ENCODE measurements around the gene CCBE1.

CCBE1 gene

DNA sequence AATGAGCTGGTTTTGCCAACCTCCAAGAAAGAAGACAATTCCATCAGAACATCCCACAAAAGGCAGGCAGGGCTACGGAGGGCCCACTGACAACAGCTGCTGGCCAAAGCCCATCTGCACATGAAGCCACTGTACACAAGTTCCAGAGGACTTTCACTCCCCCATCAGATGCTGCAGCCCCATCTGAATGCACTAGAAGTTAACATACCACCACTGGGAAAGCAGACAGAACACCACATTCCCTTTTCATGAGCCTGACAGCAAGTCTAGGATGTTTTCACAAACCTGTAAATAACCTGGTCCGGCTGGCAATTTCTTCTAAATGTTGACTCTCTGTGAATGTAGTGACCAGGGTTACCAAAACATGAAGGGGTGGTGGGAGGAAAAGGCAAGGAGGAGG, 41.5 kb downstream of the CCBE1 start:
- TF ChIP-seq TAF1 (IDR thresholded peaks at IDR 0.05; ENCODE audit: low read depth): no peak
- TF ChIP-seq, protein P1, sequence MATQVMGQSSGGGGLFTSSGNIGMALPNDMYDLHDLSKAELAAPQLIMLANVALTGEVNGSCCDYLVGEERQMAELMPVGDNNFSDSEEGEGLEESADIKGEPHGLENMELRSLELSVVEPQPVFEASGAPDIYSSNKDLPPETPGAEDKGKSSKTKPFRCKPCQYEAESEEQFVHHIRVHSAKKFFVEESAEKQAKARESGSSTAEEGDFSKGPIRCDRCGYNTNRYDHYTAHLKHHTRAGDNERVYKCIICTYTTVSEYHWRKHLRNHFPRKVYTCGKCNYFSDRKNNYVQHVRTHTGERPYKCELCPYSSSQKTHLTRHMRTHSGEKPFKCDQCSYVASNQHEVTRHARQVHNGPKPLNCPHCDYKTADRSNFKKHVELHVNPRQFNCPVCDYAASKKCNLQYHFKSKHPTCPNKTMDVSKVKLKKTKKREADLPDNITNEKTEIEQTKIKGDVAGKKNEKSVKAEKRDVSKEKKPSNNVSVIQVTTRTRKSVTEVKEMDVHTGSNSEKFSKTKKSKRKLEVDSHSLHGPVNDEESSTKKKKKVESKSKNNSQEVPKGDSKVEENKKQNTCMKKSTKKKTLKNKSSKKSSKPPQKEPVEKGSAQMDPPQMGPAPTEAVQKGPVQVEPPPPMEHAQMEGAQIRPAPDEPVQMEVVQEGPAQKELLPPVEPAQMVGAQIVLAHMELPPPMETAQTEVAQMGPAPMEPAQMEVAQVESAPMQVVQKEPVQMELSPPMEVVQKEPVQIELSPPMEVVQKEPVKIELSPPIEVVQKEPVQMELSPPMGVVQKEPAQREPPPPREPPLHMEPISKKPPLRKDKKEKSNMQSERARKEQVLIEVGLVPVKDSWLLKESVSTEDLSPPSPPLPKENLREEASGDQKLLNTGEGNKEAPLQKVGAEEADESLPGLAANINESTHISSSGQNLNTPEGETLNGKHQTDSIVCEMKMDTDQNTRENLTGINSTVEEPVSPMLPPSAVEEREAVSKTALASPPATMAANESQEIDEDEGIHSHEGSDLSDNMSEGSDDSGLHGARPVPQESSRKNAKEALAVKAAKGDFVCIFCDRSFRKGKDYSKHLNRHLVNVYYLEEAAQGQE (IDR thresholded peaks at IDR 0.05; ENCODE audit: low read depth): no peak
- TF ChIP-seq CEBPB (IDR thresholded peaks at IDR 0.05): no peak
- TF ChIP-seq FOXM1 (IDR thresholded peaks at IDR 0.05; ENCODE audit: borderline replicate concordance, low read depth): no peak
- no peak for TF ChIP-seq EP300 (IDR thresholded peaks at IDR 0.05; ENCODE audit: borderline replicate concordance)
- TF ChIP-seq, protein P2, sequence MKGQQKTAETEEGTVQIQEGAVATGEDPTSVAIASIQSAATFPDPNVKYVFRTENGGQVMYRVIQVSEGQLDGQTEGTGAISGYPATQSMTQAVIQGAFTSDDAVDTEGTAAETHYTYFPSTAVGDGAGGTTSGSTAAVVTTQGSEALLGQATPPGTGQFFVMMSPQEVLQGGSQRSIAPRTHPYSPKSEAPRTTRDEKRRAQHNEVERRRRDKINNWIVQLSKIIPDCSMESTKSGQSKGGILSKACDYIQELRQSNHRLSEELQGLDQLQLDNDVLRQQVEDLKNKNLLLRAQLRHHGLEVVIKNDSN (IDR thresholded peaks at IDR 0.05): no peak
- TF ChIP-seq TEAD4 (IDR thresholded peaks at IDR 0.05): no peak
- TF ChIP-seq, protein P3, sequence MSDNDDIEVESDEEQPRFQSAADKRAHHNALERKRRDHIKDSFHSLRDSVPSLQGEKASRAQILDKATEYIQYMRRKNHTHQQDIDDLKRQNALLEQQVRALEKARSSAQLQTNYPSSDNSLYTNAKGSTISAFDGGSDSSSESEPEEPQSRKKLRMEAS (IDR thresholded peaks at IDR 0.05): no peak
- TF ChIP-seq RAD21 (IDR thresholded peaks at IDR 0.05; ENCODE audit: low read depth): no peak
- no peak for TF ChIP-seq YY1 (IDR thresholded peaks at IDR 0.05; ENCODE audit: low read depth)

DNA sequence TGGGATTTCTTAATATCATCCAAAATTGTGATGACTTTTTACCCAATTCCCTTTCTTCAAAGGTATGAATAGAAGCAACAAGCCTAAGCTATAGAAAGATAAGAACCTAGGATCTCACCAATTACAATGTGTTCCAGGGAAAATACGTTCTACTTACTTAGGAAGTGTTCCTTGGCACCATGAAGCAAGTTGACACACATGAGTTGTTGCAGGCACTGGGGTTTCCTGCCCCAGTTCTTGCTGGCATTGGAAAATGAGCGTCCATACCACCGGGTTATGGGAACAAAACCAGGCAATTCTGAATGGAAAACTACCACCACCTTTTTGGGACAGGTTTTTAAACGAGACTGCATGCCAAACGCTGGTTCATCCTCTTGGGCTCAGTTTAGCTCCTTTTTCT, 46.2 kb downstream of the CCBE1 start:
- TF ChIP-seq FOXM1 (IDR thresholded peaks at IDR 0.05; ENCODE audit: borderline replicate concordance, low read depth) (no peak), TEAD4 (IDR thresholded peaks at IDR 0.05) (no peak)
- TF ChIP-seq, protein P2 (IDR thresholded peaks at IDR 0.05): no peak
- TF ChIP-seq, protein P3 (IDR thresholded peaks at IDR 0.05): no peak

DNA sequence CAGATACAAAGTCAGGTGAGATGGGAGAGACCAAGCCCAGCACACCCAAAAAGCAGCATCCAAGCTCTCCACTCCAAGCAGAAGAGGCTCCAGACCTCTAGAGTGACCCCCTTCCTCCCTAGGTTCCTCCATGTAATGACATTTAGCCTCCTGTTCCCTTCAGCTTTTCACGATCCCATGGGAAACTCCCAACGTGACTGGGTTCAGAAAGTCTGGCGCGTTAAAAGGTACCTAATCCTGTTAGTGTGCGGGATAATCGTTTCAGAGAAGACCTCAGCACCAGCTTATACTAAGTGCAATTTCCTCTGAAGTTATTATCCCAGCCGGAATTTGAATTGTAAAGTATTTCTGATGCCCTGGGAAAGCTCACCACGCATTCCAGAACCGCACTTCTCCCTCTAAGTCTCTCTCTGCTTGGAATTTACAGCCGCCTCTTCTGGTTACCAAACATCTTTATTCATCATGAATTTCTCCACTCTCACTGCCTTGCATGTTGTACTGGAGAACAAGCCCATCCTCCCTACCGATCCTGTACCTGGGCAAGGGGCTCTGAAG, 46.9 kb downstream of the CCBE1 start:
- TF ChIP-seq EGR1 (IDR thresholded peaks at IDR 0.05): no peak
- TF ChIP-seq, protein P2 (IDR thresholded peaks at IDR 0.05): no peak
- TF ChIP-seq RAD21 (IDR thresholded peaks at IDR 0.05; ENCODE audit: low read depth): no peak
- no peak for TF ChIP-seq NFIC (IDR thresholded peaks at IDR 0.05)
- TF ChIP-seq YY1 (IDR thresholded peaks at IDR 0.05; ENCODE audit: low read depth): no peak
- no peak for TF ChIP-seq TEAD4 (IDR thresholded peaks at IDR 0.05)
- TF ChIP-seq ZBTB7A (IDR thresholded peaks at IDR 0.05; ENCODE audit: low read depth): no peak
- no peak for TF ChIP-seq TAF1 (IDR thresholded peaks at IDR 0.05; ENCODE audit: low read depth)
- TF ChIP-seq, protein P3 (IDR thresholded peaks at IDR 0.05): no peak
- TF ChIP-seq, protein P1 (IDR thresholded peaks at IDR 0.05; ENCODE audit: low read depth): no peak
- TF ChIP-seq FOXM1 (IDR thresholded peaks at IDR 0.05; ENCODE audit: borderline replicate concordance, low read depth): no peak
- TF ChIP-seq CEBPB (IDR thresholded peaks at IDR 0.05): no peak
- no peak for TF ChIP-seq TCF12 (IDR thresholded peaks at IDR 0.05; ENCODE audit: low read depth)
- TF ChIP-seq EP300 (IDR thresholded peaks at IDR 0.05; ENCODE audit: borderline replicate concordance): no peak
- TF ChIP-seq CREB1 (IDR thresholded peaks at IDR 0.05; ENCODE audit: low read depth): no peak

DNA sequence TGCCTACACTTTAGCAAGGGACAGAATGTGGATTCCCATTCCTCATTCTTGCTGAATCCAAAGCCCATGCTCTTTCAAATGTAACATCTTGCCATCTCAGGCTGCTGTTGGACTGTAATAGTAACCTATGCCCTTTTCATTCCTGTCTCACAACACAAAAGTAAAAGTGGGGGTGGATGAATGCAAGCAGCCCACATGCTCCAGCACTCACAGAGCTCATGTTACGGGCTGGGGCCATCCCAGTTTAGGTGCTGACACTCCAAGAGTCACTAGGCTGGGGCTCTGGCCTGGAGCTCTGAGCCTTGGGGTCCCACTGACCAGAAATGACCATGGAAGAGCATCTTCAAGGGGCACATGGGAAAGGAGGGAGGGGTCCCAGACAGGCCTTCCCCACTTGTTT, 47.6 kb downstream of the CCBE1 start:
- TF ChIP-seq TCF12 (IDR thresholded peaks at IDR 0.05; ENCODE audit: low read depth) (no peak), ZBTB7A (IDR thresholded peaks at IDR 0.05; ENCODE audit: low read depth) (no peak), FOXM1 (IDR thresholded peaks at IDR 0.05; ENCODE audit: borderline replicate concordance, low read depth) (no peak), CREB1 (IDR thresholded peaks at IDR 0.05; ENCODE audit: low read depth) (no peak), NFIC (IDR thresholded peaks at IDR 0.05) (no peak), TEAD4 (IDR thresholded peaks at IDR 0.05) (no peak)

DNA sequence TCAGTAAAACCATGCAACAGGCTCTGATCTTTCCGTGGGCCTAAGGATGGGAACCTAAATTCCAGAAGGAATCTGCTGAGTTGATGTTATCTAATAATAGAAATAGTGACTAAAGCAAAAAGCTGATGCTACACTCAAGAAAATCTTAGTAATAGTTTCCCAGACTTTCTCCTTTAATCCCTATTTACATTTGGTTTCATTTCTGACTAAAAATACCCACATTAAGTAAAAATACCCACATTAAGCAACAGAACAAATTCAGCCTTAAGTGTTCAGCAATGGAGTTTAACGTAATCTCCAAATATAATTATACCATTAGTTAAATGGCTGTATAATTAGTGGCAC, 50.3 kb downstream of the CCBE1 start:
- TF ChIP-seq NFIC (IDR thresholded peaks at IDR 0.05) (no peak), EGR1 (IDR thresholded peaks at IDR 0.05) (no peak), RAD21 (IDR thresholded peaks at IDR 0.05; ENCODE audit: low read depth) (no peak), YY1 (IDR thresholded peaks at IDR 0.05; ENCODE audit: low read depth) (no peak), EP300 (IDR thresholded peaks at IDR 0.05; ENCODE audit: borderline replicate concordance) (no peak), TAF1 (IDR thresholded peaks at IDR 0.05; ENCODE audit: low read depth) (no peak), CREB1 (IDR thresholded peaks at IDR 0.05; ENCODE audit: low read depth) (no peak)
- TF ChIP-seq, protein P1 (IDR thresholded peaks at IDR 0.05; ENCODE audit: low read depth): no peak

Measured in Ishikawa (cell line).